Activated naive CD4-positive, alpha-beta T cell treated with anti-CD3 and anti-CD28 coated beads, Interleukin-2, amount 50 U/mL, for 72 hours (primary cell): ENCODE data around the gene TTC33. TPM values are rescaled to one million over a fixed set of nuclear protein-coding genes. Genes with fewer than 3 reads are reported as not detected.
A peak's percentile ranks its signal among the peaks of the same experiment; 100 is the strongest.
"Not testable (repeated sequence)": the region's sequence is repeated elsewhere in the genome, so short reads cannot be mapped to it uniquely, and the experiment has no call there.

Experiments used
- ATAC-seq, 2 donors: fragments of 150-1000 bp; cut with Tn5 transposase; 2 replicates each; pipeline ENCODE4 v1.10.0; 2021; ENCODE audit warnings: mild to moderate bottlenecking in 2 of 2, moderate library complexity in 2 of 2
- DNase-seq, 2 donors: peaks; one replicate each; pipeline ENCODE4 v3.0.0; 2021 to 2022; ENCODE audit warnings: low spot score in 2 of 2
- H3K27ac Mint-ChIP-seq, 2 donors: one replicate each; pipeline ENCODE4 v1.8.0; 2022; ENCODE audit warnings: mild to moderate bottlenecking in 2 of 2, mixed read lengths in 2 of 2
- H3K36me3 Mint-ChIP-seq, 2 donors: one replicate each; pipeline ENCODE4 v1.8.0; 2022; ENCODE audit warnings: mixed read lengths in 2 of 2
- H3K9me3 Mint-ChIP-seq, 2 donors: one replicate each; pipeline ENCODE4 v1.8.0; 2022; ENCODE audit warnings: mixed read lengths in 2 of 2
- total RNA-seq, 2 donors: library from RNA; stranded (reverse); gene quantifications; one replicate each; pipeline ENCODE4 v1.2.3, GENCODE V29; 2022

TTC33 gene
- total RNA-seq, 2 donors from 2014 or later: 22.2 to 22.5 TPM

DNA sequence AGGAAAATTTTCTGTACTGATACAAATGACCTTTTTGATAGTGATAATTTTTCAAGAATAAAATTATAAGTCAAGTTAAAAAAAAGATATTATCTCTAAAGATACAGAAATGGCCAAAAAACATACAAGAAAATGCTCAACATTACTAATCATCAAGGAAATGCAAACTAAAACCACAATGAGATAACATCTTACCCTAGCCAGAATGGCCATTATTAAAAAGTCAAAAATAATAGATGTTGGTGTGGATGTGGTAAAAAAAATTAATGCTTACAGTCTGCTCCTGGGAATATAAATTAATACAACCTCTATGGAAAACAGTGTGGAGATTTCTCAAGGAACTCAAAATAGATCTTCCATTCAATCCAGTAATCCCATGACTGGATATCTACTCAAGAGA is 99.0 kb downstream of the TTC33 start:
- peaks cover 0 to 9% of the 10 kb centered on the region in 2 donors for H3K9me3 Mint-ChIP-seq
- no peaks in the 10 kb centered on the region for H3K36me3 Mint-ChIP-seq
- DNase-seq (no peak), ATAC-seq (no peak)
- no peak overlapping the region for H3K27ac Mint-ChIP-seq

DNA sequence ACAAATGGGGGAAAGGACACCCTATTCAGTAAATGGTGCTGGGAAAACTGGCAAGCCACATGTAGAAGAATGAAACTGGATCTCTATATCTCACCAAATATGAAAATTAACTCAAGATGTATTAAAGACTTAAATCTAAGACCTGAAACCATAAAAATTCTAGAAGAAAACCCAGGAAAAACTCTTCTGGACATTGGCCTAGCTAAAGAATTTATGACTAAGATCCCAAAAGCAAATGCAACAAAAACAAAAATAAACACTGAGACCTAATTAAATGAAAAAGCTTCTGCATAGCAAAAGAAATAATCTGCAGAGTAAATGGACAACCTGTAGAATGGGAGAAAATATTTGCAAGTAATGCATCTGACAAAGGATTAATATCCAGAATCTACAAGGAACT is 99.7 kb downstream of the TTC33 start:
- not testable (repeated sequence) for DNase-seq, H3K27ac Mint-ChIP-seq, H3K9me3 Mint-ChIP-seq, H3K36me3 Mint-ChIP-seq, ATAC-seq

GRCh38 chr5:40655138-40655537 is 100.6 kb downstream of the TTC33 start:
- H3K36me3 Mint-ChIP-seq: no peaks in the 10 kb centered on the region
- H3K27ac Mint-ChIP-seq: peak overlapping the region; percentile 36 to 77
- ATAC-seq (peak; percentile 13 to 58), DNase-seq (no peak)
- peaks cover 0 to 9% of the 10 kb centered on the region in 2 donors for H3K9me3 Mint-ChIP-seq

GRCh38 chr5:40654377-40654991 is 101.3 kb downstream of the TTC33 start:
- no peaks in the 10 kb centered on the region for H3K36me3 Mint-ChIP-seq
- DNase-seq (no peak), ATAC-seq (no peak)
- H3K9me3 Mint-ChIP-seq: peaks cover 0 to 9% of the 10 kb centered on the region in 2 donors
- H3K27ac Mint-ChIP-seq: peak overlapping the region; percentile 77 to 84

DNA sequence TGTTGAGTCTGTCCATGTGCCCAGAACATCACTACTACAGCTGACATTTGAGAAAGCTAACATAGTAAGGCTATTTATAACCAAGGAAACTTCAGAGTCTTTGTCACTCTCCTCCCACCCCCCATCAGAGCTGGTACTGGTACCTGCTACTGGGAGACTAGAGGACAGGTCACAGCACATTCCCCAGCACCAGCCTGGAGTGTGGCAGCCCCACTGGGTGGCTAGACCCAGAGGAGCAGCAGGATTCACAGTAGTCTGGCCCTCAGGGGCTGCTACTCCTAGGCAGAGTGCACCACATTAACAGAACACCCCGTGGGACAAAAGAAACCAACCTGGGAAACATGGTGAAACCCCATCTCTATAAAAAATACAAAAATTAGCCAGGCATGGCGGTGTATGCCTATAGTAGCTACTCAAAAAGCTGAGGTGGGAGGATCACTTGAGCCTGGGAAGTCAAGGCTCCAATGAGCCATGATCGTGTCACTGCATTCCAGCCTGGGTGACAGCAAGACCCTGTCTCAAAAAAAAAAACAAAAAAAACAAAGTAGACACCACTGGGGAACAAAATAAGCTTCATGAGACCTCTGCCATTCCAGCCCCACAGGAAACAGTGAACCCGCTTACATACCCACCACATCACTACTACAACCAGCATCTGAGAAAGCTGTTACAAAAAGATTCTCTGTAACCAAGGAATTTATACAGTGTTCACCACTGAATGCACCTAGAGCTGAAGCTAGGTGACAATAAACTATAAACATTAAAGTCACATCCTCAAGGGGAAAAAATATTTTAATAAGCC is 102.3 kb downstream of the TTC33 start:
- DNase-seq (no peak), ATAC-seq (peak; percentile 36 to 56)
- Mint-ChIP-seq H3K27ac (peak overlapping the region; percentile 77 to 84), H3K36me3 (no peaks in the 10 kb centered on the region), H3K9me3 (peaks cover 0 to under 1% of the 10 kb centered on the region in 2 donors)

- Mint-ChIP-seq H3K9me3 (peaks cover 0 to 3% of the 10 kb centered on the region in 2 donors), H3K27ac (peak overlapping the region; percentile 61 to 77), H3K36me3 (no peaks in the 10 kb centered on the region)
- ATAC-seq (peak; percentile 43 to 59), DNase-seq (no peak)
These were observed 103.1 kb downstream of the TTC33 start for GRCh38 chr5:40652441-40653220.

- no peaks in the 10 kb centered on the region for H3K36me3 Mint-ChIP-seq
- no peak overlapping the region for H3K27ac Mint-ChIP-seq
- DNase-seq (no peak), ATAC-seq (no peak)
- peaks cover 0 to 3% of the 10 kb centered on the region in 2 donors for H3K9me3 Mint-ChIP-seq
These were observed 104.6 kb downstream of the TTC33 start for GRCh38 chr5:40651201-40651600.

DNA sequence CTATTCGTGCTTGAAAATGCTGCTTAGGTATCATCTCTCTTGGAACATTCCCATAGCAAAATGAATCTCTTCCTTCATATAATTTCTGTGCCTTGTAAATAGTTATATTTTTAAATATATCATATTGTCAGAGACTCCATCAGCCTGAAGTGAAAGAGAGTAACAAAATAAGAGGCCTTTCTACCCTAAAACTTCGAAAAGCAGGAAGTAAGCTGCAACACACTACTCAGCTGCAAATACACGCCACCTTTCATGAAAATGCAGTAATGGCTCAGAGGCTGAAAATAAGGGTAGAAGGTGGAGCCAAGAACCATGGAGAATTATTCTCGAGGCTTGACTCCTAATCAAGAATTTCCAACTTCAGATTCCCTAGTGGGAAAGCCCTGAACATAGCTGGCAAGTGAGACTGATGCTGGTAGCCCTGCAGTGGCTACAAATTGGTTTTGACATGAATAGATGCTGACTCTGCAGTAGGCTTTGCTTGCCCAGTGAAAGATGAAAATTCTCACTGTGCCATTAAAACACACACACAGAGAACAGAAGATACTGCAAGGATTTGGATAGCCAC is 106.2 kb downstream of the TTC33 start:
- no peak for ATAC-seq
- Mint-ChIP-seq H3K36me3 (peaks cover 6 to 7% of the 10 kb centered on the region in 2 donors), H3K27ac (peak overlapping the region; percentile 11 to 46), H3K9me3 (peaks cover 5 to 7% of the 10 kb centered on the region in 2 donors)
- no peak for DNase-seq

- no peak overlapping the region for H3K27ac Mint-ChIP-seq
- peaks cover 10 to 15% of the 10 kb centered on the region in 2 donors for H3K36me3 Mint-ChIP-seq
- ATAC-seq: no peak
- DNase-seq: no peak
- H3K9me3 Mint-ChIP-seq: peaks cover 5 to 12% of the 10 kb centered on the region in 2 donors
These were observed 107.6 kb downstream of the TTC33 start for GRCh38 chr5:40648150-40648549.

DNA sequence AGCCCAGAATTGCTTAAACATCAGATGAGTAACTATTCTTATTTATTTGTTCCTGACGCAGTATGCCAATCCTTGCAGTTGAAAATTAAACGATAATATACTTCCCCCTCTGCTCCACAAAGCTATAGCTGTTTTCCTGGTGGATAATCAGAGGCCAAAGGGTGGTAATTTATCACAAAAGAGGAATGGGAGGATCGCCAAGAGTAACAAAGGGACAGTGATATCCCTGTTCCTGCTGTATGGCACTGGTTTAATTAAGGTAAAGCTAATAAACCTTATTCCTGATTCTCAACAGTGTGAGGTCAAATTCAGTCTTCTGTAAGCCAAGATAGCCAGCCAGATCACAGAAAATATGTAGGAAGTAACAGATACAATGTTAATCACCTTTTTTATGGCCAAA is 109.5 kb downstream of the TTC33 start:
- H3K36me3 Mint-ChIP-seq: peaks cover 10 to 16% of the 10 kb centered on the region in 2 donors
- H3K27ac Mint-ChIP-seq: no peak overlapping the region
- DNase-seq (no peak), ATAC-seq (no peak)
- peaks cover 8 to 12% of the 10 kb centered on the region in 2 donors for H3K9me3 Mint-ChIP-seq

DNA sequence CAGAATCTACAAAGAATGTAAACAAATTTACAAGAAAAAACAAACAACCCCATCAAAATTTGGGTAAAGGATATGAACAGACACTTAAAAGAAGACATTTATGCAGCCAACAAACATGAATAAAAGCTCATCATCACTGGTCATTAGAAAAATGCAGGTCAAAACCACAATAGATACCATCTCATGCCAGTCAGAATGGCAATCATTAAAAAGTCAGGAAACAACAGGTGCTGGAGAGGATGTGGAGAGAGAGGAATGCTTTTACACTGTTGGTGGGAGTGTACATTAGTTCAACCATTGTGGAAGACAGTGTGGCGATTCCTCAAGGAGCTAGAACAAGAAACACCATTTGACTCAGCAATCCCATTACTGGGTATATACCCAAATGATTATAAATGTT is 116.2 kb downstream of the TTC33 start:
- peaks cover 21 to 43% of the 10 kb centered on the region in 2 donors for H3K9me3 Mint-ChIP-seq
- DNase-seq, ATAC-seq, H3K27ac Mint-ChIP-seq: not testable (repeated sequence)
- H3K36me3 Mint-ChIP-seq: peaks cover 31 to 66% of the 10 kb centered on the region in 2 donors

- Mint-ChIP-seq H3K36me3 (peaks cover 26 to 47% of the 10 kb centered on the region in 2 donors), H3K27ac (no peak overlapping the region), H3K9me3 (peaks cover 17 to 36% of the 10 kb centered on the region in 2 donors)
- no peak for DNase-seq
- no peak for ATAC-seq
These were observed 121.2 kb downstream of the TTC33 start for GRCh38 chr5:40634593-40634992.

DNA sequence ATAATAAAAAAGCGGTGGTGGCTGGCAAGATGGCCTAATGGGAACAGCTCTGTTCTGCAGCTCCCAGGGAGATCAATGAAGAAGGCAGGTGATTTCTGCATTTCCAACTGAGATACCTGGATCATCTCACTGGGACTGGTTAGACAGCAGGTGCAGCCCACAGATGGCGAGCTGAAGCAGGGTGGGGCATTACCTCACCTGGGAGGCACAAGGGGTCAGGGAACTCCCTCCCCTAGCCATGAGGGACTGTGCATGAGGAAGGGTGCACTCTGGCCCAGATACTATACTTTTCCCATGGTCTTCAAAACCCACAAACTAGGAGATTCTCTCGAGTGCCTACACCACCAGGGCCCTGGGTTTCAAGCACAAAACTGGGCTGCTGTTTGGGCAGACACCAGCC is 121.6 kb downstream of the TTC33 start:
- Mint-ChIP-seq H3K36me3 (peaks cover 26 to 43% of the 10 kb centered on the region in 2 donors), H3K9me3 (peaks cover 17 to 31% of the 10 kb centered on the region in 2 donors)
- ATAC-seq: no peak

GRCh38 chr5:40631236-40631635 is 124.5 kb downstream of the TTC33 start:
- Mint-ChIP-seq H3K9me3 (peaks cover 5 to 6% of the 10 kb centered on the region in 2 donors), H3K36me3 (peaks cover 14% of the 10 kb centered on the region in 2 donors), H3K27ac (no peak overlapping the region)
- ATAC-seq: no peak
- no peak for DNase-seq

More for the DNA sequence above, 121.6 kb downstream of the TTC33 start:
- H3K27ac Mint-ChIP-seq: no peak overlapping the region
- DNase-seq: no peak

- Mint-ChIP-seq H3K36me3 (peaks cover 3 to 6% of the 10 kb centered on the region in 2 donors), H3K27ac (no peak overlapping the region), H3K9me3 (peaks cover 0 to 6% of the 10 kb centered on the region in 2 donors)
- DNase-seq: no peak
- ATAC-seq: no peak
These were observed 125.6 kb downstream of the TTC33 start for GRCh38 chr5:40630126-40630525.

DNA sequence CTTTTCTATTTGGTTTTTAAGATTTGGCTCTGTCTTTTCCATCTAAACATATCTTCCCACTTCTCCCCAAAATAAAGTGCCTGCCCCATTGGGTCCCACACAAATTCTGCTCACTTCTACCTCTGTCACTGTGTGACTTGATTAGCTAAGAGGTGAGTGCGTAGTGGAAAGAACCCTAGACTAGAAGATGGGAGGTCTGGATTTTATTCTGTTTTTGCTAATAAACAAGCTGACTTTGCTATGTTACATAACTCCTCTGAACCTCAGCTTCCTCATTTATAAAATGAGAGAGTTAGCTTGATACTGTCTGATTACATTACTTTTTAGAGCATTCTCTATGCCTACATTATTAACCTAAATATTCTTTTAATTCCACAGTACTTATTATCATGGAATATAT is 127.4 kb downstream of the TTC33 start:
- Mint-ChIP-seq H3K27ac (no peak overlapping the region), H3K9me3 (peaks cover 0 to 13% of the 10 kb centered on the region in 2 donors), H3K36me3 (peaks cover 0 to 7% of the 10 kb centered on the region in 2 donors)
- DNase-seq (no peak), ATAC-seq (no peak)
